NOMO-1 treated with DMSO at 0.1 percent for 48 hours (cell line): Measurements from ENCODE around the gene TIMM23.

ENCODE experiments used
- DNase-seq: peaks from one replicate; lab custom pipeline; 2025; ENCODE audit not compliant: unreplicated experiment; lab: John Stamatoyannopoulos, UW

The TIMM23 gene

DNA sequence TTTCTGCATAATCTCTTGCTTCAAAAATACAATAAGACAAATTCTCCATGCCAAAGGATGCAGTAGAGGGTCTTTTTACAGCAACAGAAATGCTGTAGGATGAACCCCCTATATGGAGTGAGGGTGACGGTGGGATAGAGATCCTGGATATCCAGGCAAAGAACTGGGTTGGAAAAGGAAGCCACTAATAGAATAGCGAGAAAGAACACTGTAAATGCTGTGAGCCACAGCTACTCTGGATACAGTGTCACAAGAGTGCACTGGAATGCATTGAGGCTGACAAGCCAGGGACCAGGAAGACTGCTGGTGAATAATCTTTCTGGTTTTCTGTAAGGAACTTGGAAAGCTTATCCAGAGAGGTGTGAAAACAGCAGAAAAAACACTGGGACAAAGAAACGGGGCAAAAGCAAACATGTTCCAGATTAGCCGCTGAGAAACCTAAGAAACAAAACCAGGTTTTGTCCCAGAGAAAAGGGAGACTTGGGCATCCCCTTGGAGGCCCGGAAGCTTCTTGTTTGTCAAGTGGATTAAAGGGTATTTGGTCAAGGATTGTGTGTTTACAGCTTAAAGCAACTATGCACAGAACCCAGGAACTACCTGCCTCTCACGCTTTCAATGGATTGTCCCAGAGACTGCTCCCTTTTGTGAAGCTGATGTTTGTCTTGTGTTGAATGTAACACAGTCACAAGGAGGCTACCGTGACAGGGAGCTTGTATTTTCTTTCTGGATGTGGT lies 79.9 kb downstream of the TIMM23 start:
- no peak for DNase-seq

- DNase-seq: no peak
These were observed 80.6 kb downstream of the TIMM23 start for GRCh38 chr10:46052791-46053375.
